Esophagus squamous epithelium (tissue), 5 donors: ENCODE data around the gene LEO1. TPM values are rescaled to one million over a fixed set of nuclear protein-coding genes. Genes with fewer than 3 reads are reported as not detected.
A peak's percentile ranks its signal among the peaks of the same experiment; 100 is the strongest.

Experiments used
- DNase-seq: peaks from one replicate; lab custom pipeline; 2025; lab: John Stamatoyannopoulos, UW
- H3K27ac ChIP-seq, 4 donors: fragments of 200-600 bp; sonication (generic); one replicate each; pipeline ENCODE4 v1.5.1; 2016 to 2019; ENCODE audit warnings: mild to moderate bottlenecking in 1 of 4
- H3K27me3 ChIP-seq, 4 donors: fragments of 200-600 bp; sonication (generic); 1 replicate in 3 of 4; 2 replicates in 1 of 4; pipeline versions ENCODE4 v1.5.1 to v1.6.0; 2017 to 2021; ENCODE audit warnings: antibody characterized with exemption in 1 of 4
- H3K36me3 ChIP-seq, 3 donors: fragments of 200-600 bp; sonication (generic); one replicate each; pipeline ENCODE4 v1.5.1; 2016 to 2019
- H3K4me1 ChIP-seq, 3 donors: fragments of 200-600 bp; sonication (generic); one replicate each; pipeline ENCODE4 v1.5.1; 2017 to 2019
- H3K4me3 ChIP-seq, 4 donors: fragments of 200-600 bp; sonication (generic); 1 replicate in 3 of 4; 2 replicates in 1 of 4; pipeline ENCODE4 v1.5.1; 2016 to 2019; ENCODE audit warnings: mild to moderate bottlenecking in 2 of 4, moderate library complexity in 1 of 4
- H3K9me3 ChIP-seq, 3 donors: fragments of 200-600 bp; sonication (generic); one replicate each; pipeline ENCODE4 v1.5.1; 2016 to 2019
- POLR2A ChIP-seq, 4 donors: fragments of 450-650 bp; IDR thresholded peaks; one replicate each; pipeline ENCODE4 v1.6.1; 2017; ENCODE audit warnings: antibody characterized with exemption in 4 of 4, mild to moderate bottlenecking in 4 of 4, moderate library complexity in 3 of 4
- WGBS, 2 donors: methylation state at CpG; one replicate each; pipeline ENCODE4 v1.1.5; 2018; 5-methylcytosine and 5-hydroxymethylcytosine counted together
- intact Hi-C: fragments of 100-400 bp; cut with DNase I; formaldehyde crosslinking; loops from one replicate; pipeline ENCODE4 v1.15.0; 2022
- total RNA-seq, 4 donors: library from RNA; depleted of rRNA; stranded (reverse); fragments of >200 nt; gene quantifications; one replicate each; pipeline ENCODE4 v1.1.0, GENCODE V29; 2016
- TF ChIP-seq, protein P1 (sequence below), 6 experiments: fragments of 450-650 bp in 4 of 6; fragments of 200-600 bp in 2 of 6; sonication (generic) in 2 of 6; IDR thresholded peaks; one replicate each; pipeline ENCODE4 v1.5.1; 2016 to 2019; ENCODE audit warnings: antibody characterized with exemption in 6 of 6, mild to moderate bottlenecking in 4 of 6, moderate library complexity in 4 of 6
- donor health status: DM: yes; HTN: yes; CAD: no.

The LEO1 gene
- total RNA-seq, 4 donors from 2014 or later, result 23.5 to 38.3 (median 32.4) TPM

DNA sequence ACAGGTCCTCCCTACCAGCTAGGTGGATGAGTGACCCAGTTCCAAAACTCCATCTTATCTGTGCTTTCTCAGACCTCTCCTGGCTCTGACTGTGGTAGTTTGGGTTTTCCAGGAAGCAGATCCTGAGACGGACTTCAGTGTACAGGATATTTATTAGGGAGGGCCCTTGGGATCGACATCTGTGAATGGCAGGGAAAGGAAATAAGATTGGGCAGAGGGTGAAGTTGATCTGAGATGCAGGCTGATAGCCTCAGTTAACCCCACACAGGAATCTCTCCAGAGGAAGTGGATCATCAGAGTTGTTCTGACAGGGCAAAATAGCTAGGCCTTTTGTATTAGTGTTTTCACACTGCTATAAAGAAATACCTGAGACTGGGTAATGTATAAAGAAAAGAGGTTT is 30.8 kb upstream of the LEO1 start:
- H3K36me3 ChIP-seq, result no peaks in the 10 kb centered on the region
- 83% methylated on average over 2 of the region's 2 CpGs for WGBS, 2 donors
- no peak overlapping the region for H3K4me3 ChIP-seq
- no peak for DNase-seq
- intact Hi-C loops, result no loop called here
- H3K27ac ChIP-seq, result no peak overlapping the region
- H3K9me3 ChIP-seq, result no peaks in the 10 kb centered on the region
- TF ChIP-seq, protein P1, sequence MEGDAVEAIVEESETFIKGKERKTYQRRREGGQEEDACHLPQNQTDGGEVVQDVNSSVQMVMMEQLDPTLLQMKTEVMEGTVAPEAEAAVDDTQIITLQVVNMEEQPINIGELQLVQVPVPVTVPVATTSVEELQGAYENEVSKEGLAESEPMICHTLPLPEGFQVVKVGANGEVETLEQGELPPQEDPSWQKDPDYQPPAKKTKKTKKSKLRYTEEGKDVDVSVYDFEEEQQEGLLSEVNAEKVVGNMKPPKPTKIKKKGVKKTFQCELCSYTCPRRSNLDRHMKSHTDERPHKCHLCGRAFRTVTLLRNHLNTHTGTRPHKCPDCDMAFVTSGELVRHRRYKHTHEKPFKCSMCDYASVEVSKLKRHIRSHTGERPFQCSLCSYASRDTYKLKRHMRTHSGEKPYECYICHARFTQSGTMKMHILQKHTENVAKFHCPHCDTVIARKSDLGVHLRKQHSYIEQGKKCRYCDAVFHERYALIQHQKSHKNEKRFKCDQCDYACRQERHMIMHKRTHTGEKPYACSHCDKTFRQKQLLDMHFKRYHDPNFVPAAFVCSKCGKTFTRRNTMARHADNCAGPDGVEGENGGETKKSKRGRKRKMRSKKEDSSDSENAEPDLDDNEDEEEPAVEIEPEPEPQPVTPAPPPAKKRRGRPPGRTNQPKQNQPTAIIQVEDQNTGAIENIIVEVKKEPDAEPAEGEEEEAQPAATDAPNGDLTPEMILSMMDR (IDR thresholded peaks at IDR 0.05), result no peak
- TF ChIP-seq POLR2A (IDR thresholded peaks at IDR 0.05), result no peak
- H3K27me3 ChIP-seq, result no peaks in the 10 kb centered on the region
- H3K4me1 ChIP-seq, result peaks cover 15 to 36% (median 26%) of the 10 kb centered on the region in 3 donors

DNA sequence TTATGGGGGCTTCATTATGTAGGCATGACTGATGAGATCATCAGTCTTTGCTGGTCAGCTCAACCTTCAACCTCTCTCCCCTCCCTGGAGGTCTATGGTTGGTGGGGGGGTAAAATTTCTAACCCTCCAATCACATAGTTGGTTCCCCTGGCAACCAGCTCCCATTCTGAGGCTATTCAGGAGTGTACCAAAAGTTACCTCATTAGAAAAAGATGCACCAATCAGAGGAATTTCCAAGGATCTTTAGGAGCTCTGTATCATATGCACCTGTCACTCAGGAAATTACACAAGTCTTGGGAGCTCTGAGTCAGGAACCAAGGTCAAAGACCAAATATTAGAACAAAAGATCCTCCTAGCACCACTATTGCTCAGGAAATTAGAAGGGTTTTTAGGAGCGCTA is 21.4 kb upstream of the LEO1 start:
- Histone ChIP-seq H3K36me3 (no peaks in the 10 kb centered on the region), H3K27ac (no peak overlapping the region), H3K4me3 (no peak overlapping the region), H3K4me1 (peaks cover 0 to 40% (median 17%) of the 10 kb centered on the region in 3 donors), H3K9me3 (no peaks in the 10 kb centered on the region), H3K27me3 (no peaks in the 10 kb centered on the region)
- no peak for DNase-seq
- 91 to 94% methylated on average over 1 of the region's 1 CpG for WGBS, 2 donors
- intact Hi-C loops, result no loop called here
- no peak for TF ChIP-seq POLR2A (IDR thresholded peaks at IDR 0.05)
- TF ChIP-seq, protein P1 (IDR thresholded peaks at IDR 0.05), result no peak

DNA sequence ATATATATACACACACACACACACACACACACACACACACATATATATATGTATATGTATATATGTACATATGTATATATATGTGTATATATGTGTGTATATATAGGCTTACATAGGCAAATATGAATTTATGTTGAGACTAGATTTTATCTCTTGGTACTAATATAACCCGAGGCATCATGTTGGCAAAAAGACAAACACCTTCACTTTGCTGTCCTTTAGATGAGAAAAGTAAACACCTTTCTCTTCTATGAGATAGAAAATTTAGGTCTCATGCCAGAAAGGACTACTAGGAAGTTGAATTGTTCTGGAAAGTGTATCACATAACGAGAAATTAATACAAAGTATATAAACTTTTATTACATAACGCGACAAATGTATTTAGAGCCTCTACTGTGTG is 19.6 kb upstream of the LEO1 start:
- 44 to 73% methylated on average over 4 of the region's 4 CpGs for WGBS, 2 donors
- Histone ChIP-seq H3K27ac (no peak overlapping the region), H3K4me1 (peaks cover 0 to 36% (median 17%) of the 10 kb centered on the region in 3 donors), H3K36me3 (no peaks in the 10 kb centered on the region), H3K4me3 (no peak overlapping the region), H3K9me3 (no peaks in the 10 kb centered on the region), H3K27me3 (no peaks in the 10 kb centered on the region)
- TF ChIP-seq, protein P1 (IDR thresholded peaks at IDR 0.05), result no peak
- no peak for TF ChIP-seq POLR2A (IDR thresholded peaks at IDR 0.05)
- no peak for DNase-seq
- intact Hi-C loops, result no loop called here

DNA sequence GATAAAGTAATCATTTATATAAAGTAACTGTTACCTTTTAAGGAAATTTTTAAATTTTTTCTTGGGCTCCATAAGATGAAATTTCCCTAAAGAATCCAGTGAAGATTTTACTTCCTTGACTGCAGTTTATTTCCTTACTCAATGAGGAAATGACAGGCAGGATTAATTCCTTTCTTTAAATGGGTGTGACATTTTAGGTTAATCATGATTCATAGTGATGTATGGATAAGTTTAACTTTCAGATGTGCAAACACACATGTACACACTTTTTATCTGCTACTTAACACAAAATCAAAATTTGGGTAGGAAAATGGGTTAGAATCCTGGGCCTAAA is 11.2 kb upstream of the LEO1 start:
- Histone ChIP-seq H3K4me1 (peaks cover 0 to 27% (median 15%) of the 10 kb centered on the region in 3 donors), H3K9me3 (no peaks in the 10 kb centered on the region), H3K36me3 (no peaks in the 10 kb centered on the region), H3K27ac (peak overlapping the region; percentile 75 to 85 (median 79)), H3K27me3 (no peaks in the 10 kb centered on the region), H3K4me3 (no peak overlapping the region)
- intact Hi-C loops, result loop anchor here (10.0 kb wide), 2 partner anchors 102 to 152 kb away; no protein-coding TSS in a partner anchor
- no peak for DNase-seq
- no peak for TF ChIP-seq POLR2A (IDR thresholded peaks at IDR 0.05)
- TF ChIP-seq, protein P1 (IDR thresholded peaks at IDR 0.05), result no peak

DNA sequence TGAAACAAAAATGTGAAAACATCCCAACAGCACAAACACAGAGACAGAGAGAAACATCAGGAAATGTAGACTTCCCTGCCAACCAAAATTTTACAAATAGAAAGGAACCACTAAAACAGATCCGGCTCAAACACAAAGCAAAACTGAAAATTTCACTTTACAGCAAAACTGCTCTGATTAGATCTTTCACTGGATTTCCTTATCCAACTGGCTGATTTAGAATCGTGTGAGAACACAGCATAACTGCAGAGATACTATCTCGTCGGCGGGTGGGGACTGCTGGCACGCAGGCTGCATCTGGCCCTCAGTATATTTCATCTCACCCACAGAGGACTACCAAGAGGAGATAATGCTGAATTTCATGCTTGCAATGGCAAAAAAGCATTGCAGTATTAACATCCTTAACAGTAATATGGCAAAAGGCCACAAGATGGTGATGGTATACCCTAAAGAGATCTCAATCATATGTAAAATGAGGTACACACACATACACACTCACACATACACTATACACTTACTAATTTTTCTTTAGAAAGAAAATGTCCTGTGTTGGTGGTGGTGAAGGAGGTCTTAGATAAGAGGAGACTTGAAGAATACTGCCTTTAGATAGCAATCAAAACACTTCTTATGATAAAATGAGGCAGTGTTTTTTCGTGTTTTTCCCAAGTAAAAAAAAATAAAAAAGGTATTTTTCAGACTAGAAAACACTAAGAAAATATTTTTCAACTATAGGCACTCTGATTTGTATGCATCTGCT is 10.6 kb upstream of the LEO1 start:
- intact Hi-C loops, result loop anchor here (10.0 kb wide), 2 partner anchors 103 to 153 kb away; no protein-coding TSS in a partner anchor
- Histone ChIP-seq H3K4me1 (peaks cover 0 to 27% (median 15%) of the 10 kb centered on the region in 3 donors), H3K27ac (peak overlapping the region; percentile 75 to 85 (median 79)), H3K36me3 (no peaks in the 10 kb centered on the region), H3K9me3 (no peaks in the 10 kb centered on the region), H3K4me3 (peak overlapping the region; percentile 3 to 33 (median 10)), H3K27me3 (no peaks in the 10 kb centered on the region)
- no peak for DNase-seq
- TF ChIP-seq, protein P1 (IDR thresholded peaks at IDR 0.05), result peak in 5 of 6 experiments; percentile 11 to 75 (median 54)
- no peak for TF ChIP-seq POLR2A (IDR thresholded peaks at IDR 0.05)
- WGBS, 2 donors, result 11 to 19% methylated on average over 6 to 7 of the region's 7 CpGs
